ENCODE results near the gene TBC1D24.
"Not testable (repeated sequence)": the region's sequence is repeated elsewhere in the genome, so short reads cannot be mapped to it uniquely, and the experiment has no call there.

Gene TBC1D24

DNA sequence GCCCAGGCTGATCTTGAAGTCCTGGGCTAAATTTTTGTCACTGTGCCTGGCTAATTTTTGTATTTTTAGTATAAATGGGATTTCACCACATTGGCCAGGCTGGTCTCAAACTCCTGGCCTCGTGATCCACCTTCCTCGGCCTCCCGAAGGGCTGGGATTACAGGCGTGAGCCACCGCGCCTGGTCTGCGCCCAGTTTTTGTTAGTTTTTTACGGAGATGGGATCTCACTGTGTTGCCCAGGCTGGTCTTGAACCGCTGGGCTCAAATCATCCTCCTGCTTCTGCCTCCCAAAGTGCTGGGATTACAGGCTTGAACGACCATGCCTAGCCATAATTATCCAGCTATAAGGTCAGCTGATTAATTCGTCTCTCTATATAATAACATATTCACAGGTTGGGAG is 59.0 kb downstream of the TBC1D24 start:
- DNase-seq = no peak

DNA sequence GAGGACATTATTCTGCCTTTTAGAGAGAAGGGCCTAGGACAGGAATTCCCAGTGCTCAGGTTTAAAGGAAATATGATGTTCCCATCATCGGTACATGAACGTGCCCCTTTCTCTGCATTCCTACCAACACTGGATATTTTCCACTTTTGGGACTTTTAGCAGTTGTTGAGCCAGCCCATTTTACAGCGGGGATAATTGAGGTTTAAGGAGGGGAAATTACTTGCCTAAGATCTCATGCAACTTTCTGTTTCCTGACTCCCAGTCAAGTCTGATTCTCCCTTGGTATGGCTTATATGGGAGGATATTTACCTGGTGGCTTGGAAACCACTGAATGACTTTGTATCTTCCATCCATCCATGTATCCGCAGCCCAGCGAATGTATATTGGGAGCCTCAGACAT is 59.4 kb downstream of the TBC1D24 start:
- not testable (repeated sequence) for DNase-seq

DNA sequence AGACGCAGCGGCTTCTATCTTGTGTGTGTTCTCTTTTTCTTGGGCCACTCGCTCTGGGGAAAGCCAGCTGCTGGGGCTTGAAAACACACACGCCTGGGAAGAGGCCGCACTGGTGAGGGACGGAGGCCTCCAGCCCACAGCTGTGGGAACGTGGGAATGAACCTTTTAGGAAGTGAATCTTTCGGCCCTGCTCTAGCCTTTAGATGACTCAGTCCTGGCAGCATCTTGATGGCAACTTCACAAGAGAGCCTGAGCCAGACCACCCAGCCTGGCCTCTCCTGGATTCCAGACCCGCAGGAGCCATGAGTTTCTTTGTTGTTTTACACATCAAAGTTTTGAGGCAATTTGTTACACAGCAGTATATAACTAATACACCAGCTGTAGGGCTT is 60.7 kb downstream of the TBC1D24 start:
- DNase-seq = no peak

- DNase-seq = peak; percentile 92
These were observed 62.8 kb downstream of the TBC1D24 start, which contains the start of gene PDPK1 for GRCh38 chr16:2537451-2538379. TSS of gene PDPK1 (plus strand) at chr16:2538021. CDS start at chr16:2538113, 92 bp downstream.

- DNase-seq = not testable (repeated sequence)
These were observed 64.4 kb downstream of the TBC1D24 start for GRCh38 chr16:2539192-2539844.

GRCh38 chr16:2539845-2540458 is 65.0 kb downstream of the TBC1D24 start:
- DNase-seq = peak; percentile 38

- DNase-seq = not testable (repeated sequence)
These were observed 66.0 kb downstream of the TBC1D24 start for GRCh38 chr16:2540912-2541311.

DNA sequence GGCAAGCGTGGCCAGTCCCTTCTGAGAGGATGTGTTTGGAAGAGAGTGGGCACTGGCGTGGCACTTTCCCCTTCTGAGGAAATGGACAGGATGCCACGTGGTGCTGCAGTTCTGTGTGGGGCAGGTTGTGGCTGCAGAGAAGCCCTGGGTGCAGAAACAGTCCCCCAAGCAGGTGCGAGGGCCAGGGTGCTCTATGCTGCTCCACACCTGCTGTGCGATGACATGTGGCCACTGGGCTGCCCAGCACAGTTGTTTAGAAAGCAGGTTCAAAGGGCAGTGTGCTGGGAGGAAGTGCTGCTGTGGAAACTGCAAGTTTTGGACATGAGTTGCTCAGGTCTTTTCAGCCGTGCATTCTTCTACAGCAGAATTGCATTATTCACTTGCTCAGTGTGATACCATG is 66.5 kb downstream of the TBC1D24 start:
- DNase-seq = not testable (repeated sequence)

DNA sequence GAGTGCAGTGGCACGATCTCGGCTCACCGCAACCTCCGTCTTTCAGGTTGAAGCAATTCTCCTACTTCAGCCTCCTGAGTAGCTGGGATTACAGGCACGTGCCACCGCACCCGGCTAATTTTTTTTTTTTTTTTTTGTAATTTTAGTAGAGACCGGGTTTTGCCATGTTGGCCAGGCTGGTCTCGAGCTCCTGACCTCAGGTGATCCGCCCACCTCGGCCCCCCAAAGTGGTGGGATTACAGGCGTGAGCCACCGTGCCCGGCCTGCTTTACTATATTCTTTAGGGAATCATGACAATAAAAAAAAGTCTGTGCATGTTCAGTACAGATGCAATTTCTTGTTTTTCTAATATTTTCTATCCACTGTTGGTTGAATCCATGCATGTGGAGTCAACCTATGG is 68.8 kb downstream of the TBC1D24 start:
- not testable (repeated sequence) for DNase-seq

GRCh38 chr16:2550283-2550878 is 75.5 kb downstream of the TBC1D24 start:
- not testable (repeated sequence) for DNase-seq

DNA sequence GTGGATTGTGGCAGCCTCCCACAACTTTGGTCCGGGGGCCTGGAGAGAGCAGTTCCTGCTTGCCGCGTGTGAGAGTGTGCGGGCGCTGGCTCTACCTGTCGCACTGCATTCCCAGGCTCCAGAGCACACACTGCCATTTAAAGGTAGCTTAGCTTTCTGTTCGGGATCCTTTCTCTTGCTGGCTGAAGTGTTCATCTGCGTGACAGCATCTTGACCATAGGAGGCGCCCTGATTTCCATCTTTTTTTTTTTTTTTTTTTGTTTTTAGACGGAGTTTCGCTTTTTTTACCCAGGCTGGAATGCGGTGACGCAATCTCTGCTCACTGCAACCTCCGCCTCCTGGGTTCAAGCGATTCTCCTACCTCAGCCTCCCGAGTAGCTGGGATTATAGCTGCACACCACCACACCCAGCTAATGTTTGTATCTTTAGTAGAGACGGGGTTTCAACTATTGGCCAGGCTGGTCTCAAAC is 76.5 kb downstream of the TBC1D24 start:
- not testable (repeated sequence) for DNase-seq

DNA sequence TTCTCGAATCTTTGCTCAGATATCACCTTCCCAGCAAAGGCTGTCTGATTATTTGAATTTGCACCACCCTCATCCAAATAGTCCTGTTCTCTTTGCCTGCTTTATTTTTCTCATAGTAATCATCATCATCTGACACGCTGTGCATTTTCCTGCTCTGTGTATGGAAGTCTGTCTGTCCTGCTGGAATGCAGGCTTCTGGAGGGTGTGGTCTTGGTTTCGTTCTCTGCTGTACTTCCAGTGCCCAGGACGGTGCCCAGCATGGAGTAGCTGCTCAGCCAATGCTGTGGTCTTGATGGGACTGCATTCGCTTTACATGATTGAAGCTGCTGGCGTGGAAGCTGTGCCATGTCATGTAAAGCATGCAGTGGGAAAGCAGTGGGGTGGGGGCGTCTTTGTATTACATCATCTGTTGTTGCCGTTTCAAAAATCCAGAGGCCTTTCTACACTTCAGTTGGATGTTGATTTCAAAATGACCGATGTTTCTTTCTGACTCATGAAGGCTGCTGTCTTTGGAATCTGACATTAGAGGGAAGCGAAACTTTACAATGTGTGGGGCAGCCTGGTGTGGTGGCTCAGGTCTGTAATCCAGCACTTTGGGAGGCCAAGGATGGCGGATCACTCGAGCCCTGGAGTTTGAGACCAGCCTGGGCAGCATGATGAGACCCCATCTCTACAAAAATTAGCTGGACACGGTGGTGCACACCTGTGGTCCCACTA is 79.9 kb downstream of the TBC1D24 start:
- not testable (repeated sequence) for DNase-seq

Data from stimulated activated CD4-positive, alpha-beta T cell treated with anti-CD3 and anti-CD28 coated beads, Interleukin-4, amount 100 ng/mL, for 1 hour (primary cell).